Amniotic stem cell (primary cell): Measurements from ENCODE around the gene COPG1.

Experiments used
- DNase-seq: peaks from one replicate; lab custom pipeline; 2025; lab: John Stamatoyannopoulos, UW

The COPG1 gene

GRCh38 chr3:129313665-129314385, 64.4 kb downstream of the COPG1 start:
- DNase-seq = no peak

GRCh38 chr3:129314386-129315222, 65.2 kb downstream of the COPG1 start:
- DNase-seq = peak; percentile 65

GRCh38 chr3:129315223-129315997, 66.0 kb downstream of the COPG1 start:
- DNase-seq = no peak

- DNase-seq = no peak
Measured at GRCh38 chr3:129315998-129316247, 66.5 kb downstream of the COPG1 start.

- peak; percentile 38 for DNase-seq
Measured at GRCh38 chr3:129316248-129317013, 67.0 kb downstream of the COPG1 start.

GRCh38 chr3:129317014-129317771, 67.8 kb downstream of the COPG1 start:
- no peak for DNase-seq

- DNase-seq = no peak
Measured at GRCh38 chr3:129317848-129318247, 68.4 kb downstream of the COPG1 start.

- no peak for DNase-seq
Measured at GRCh38 chr3:129318921-129319320, 69.5 kb downstream of the COPG1 start.

GRCh38 chr3:129320261-129320660, 70.9 kb downstream of the COPG1 start:
- no peak for DNase-seq

- DNase-seq = no peak
Measured at GRCh38 chr3:129320825-129321487, 71.5 kb downstream of the COPG1 start.

GRCh38 chr3:129321887-129322286, 72.5 kb downstream of the COPG1 start:
- no peak for DNase-seq

GRCh38 chr3:129323651-129324294, 74.4 kb downstream of the COPG1 start:
- no peak for DNase-seq

- DNase-seq = no peak
Measured at GRCh38 chr3:129324855-129325254, 75.4 kb downstream of the COPG1 start.

GRCh38 chr3:129325383-129325782, 76.0 kb downstream of the COPG1 start:
- no peak for DNase-seq

- DNase-seq = no peak
Measured at GRCh38 chr3:129326138-129326537, 76.7 kb downstream of the COPG1 start.

- no peak for DNase-seq
Measured at GRCh38 chr3:129326595-129326994, 77.2 kb downstream of the COPG1 start.
